HK-2 (cell line): ENCODE data around the gene CD300E.
"Not testable (repeated sequence)": the region's sequence is repeated elsewhere in the genome, so short reads cannot be mapped to it uniquely, and the experiment has no call there.

Experiments
- DNase-seq: peaks from one replicate; pipeline ENCODE4 v3.0.0-alpha.2; 2018; ENCODE audit not compliant: unreplicated experiment

CD300E gene, protein sequence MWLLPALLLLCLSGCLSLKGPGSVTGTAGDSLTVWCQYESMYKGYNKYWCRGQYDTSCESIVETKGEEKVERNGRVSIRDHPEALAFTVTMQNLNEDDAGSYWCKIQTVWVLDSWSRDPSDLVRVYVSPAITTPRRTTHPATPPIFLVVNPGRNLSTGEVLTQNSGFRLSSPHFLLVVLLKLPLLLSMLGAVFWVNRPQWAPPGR

DNA sequence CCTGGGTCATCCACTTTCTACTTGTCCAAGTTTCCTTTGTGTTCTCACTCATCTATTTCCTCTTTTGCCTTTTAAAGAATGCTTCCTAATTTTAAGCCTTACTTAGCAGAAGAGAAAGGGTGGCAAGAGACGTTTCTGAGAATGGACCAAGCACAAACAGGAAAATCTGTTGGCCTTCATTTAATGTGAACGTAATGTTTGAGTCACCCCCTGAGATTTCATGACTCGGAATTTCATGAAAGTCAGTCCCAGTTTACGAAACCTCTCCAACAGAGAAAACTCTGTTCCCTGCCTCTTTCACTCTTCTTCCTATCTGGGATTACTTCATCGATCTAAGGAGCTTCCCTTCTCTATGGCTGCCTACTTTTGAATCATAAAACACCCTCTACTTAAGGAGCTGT is at the start of gene CD300E:
CD300E (minus strand) TSS at position 46 of the 401 bp plus-strand sequence. CDS start 117 bp downstream, outside the sequence.
- no peak for DNase-seq

DNA sequence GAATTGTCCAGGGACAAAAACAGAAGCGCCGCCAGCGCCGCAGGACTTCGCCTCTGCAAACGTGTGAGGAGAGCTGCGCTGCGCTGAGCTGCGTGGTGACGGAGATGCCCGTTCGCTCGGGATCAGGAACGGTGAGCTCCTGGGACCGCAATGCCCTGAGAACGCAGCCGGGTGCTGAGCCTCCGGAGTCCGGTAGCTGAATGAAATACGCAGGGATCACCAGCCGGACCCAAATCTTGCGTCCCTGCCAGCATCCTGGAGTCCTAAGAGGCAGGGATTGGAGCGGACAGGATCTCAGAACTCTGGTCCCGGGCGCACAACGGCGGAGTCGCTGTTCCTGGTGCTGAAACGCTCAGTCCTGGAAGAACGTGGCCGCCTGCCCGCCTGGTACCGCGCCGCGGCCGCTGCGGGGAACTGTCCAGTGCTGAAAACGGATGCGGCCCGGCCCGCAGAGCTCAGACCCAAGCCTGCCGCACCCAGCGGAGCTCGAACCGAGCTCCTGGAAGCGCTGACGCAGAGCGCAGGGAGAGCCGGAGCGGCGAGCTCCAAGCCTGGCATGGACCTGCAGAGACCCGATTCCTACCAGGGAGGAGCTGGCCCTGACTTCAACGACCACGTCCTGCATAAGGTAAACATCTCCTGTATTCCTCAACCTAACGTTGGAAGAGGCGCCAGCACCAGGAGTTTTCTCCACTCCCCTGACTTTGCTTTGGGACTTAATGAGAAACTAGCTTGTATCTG is 47.7 kb upstream of the CD300E start:
- peak; percentile 45 for DNase-seq

DNA sequence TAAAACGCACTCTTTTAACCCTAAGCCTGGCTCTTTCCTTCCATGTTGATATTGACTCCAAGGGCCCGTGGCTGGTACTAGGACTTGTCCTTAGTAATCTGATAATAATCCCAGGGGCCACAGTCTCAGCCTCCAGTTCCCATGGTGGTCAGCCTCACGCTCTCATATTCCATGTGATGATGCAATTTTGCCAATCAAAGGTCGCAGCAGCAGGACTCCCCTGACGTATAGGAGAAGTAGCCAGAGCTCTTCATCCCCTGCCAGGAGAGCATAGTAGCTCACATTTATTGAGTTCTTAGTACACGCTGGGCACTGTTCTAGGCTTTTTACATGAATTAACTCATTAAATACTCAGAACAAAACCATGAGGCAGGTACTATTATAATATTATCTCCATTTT is 46.8 kb upstream of the CD300E start:
- no peak for DNase-seq

DNA sequence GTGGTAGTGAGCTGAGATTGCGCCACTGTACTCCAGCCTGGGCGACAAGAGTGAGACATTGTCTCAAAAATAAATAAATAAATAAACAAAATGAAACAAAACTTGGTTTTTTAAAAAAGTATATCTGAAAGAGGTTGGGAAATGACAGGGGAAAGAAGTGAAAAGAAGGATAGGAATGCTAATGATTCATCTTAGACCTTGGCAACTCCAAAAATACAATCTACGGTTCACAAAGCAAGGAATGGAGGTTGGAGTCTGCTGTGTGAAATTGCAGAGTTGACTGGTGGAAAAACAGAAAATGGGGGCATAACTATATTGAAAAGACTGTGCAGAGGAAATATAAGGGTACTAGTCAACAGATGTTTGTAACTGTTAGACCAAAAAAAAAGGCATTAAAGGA is 40.0 kb upstream of the CD300E start:
- DNase-seq, result no peak

- peak; percentile 14 for DNase-seq
These were observed 36.4 kb upstream of the CD300E start for GRCh38 chr17:74659889-74660288.

DNA sequence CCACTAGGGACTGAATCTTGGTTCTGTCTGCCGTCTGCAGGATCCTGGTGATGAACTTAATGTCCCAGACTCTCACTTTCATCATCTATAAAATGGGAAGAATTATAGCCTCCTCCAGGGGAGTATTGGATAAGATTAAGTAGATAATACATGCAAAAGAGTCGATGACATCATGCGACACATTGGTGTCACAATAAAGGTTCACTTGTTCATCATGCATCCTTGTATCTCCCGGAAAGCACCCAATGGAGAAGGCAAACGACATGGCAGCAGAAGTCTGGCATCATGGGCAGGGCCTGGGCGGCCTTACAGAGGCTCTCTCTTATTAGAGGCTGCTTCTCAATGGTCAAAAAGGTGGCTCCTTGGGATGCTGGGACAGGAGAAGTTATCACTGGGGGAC is 35.1 kb upstream of the CD300E start:
- DNase-seq, result no peak

DNA sequence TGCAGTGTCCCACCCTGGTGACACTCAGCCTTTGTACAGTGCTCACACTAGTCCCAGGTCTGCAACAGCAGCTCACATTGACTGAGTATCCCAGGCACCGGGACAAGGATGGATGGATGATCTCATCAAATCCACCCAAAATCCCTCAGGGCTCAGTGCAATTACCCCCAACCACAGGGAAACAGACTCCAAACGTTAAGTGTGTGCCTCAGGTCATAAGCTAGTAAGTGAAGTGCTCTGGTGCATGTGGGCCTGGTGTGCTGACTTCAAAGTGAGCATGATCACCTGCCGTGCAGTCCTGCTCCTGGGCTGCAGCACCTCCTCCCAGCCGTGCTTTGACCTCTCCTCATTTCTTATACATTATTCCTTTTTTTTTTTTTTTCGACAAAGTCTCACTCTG is 31.2 kb upstream of the CD300E start:
- no peak for DNase-seq

- no peak for DNase-seq
These were observed 28.5 kb upstream of the CD300E start for GRCh38 chr17:74652020-74652419.

DNA sequence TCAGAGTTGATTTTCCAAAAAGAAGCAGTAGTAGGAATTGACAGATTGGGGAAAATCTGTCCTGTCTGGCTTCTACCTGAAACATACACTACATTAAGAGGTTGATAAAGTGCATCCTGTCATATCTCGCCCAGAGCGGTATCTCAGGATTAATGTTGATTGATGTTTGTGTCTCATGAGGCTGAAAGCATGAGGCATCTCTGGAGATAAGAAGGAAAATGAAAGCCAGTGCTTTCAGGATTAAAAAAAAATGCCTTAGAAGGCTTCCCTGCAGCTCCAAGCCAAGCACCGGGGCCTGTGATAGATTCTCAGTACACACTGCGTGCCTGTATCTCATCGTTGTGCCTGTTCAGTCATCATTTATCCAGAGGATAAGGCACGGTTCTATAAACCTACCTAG is 26.4 kb upstream of the CD300E start:
- DNase-seq, result no peak

DNA sequence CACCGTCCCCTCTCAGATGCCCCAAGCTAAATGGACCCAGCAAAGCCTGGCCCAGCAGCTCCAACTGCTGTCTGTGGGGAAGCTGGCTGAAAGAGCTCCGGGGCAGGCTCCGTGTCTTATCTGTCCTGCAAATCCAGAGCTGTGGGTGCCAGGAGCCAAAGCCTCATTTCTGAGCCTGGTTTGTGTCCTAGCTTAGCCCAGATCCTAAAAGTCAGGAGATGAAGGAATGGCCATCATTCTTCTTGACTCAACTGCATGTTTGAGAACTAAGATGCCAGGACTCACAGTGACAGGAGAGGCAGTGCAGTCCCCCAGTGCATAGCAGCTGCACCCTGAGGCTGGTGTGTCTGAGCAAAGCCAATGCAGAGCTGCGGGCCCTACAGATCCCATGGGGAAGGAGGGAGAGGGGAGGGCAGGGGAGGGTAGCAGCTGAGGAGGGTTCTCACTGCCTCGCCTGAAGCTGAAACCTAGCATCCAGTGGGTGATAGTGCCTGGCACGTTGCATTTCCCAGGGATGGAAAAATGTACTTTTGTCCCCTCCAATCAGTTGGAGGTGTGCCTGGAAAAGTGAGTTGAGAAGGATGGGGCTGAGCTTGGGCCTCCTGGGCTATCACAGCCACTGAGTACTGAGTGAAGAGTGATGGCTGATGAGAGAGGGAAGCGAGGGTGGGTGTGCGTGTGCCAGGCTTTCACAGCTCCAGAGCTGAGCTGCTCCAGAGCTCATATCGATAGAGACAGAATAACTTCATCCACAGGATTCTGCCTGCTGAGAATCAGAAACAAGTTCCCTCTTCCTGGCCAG is 24.5 kb upstream of the CD300E start:
- DNase-seq, result no peak

DNA sequence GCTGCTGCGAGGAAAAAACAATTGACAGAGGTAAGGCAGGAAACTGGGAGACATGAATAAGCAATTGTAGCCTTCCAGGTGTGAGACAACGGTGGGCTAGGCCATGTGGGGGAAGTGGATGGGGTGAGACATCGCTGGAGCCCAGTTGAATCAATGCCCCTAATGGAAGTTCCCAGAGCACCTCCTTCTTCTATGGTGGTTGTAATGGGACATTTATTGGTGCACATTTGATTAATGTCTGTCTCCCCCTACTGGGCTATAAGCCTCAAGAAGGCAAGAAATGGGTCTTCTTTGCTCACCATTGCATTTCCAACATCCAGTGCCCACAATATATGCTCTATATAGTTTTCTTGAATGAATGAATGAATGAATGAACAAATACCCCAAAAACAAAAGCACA is 22.7 kb upstream of the CD300E start:
- DNase-seq, result no peak

- no peak for DNase-seq
These were observed 21.5 kb upstream of the CD300E start for GRCh38 chr17:74645010-74645409.

DNA sequence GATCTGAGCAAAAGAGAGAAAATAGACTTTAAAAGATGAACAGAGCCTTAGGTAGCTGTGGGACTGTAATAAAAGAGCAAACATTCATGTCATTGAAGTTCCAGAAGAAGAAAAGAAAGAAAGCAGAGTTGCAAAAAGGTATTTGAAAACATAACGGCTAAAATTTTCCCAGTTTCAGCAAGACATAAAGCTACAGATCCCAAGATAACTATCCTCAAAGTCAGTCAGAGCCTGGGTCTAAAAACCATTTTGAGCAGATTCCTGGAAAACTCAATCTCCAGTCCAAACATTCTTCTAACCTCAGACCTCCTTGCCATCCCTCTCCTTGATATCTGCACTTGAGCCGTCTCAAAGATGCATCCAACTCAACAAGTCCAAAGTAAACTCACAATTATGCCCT is 20.9 kb upstream of the CD300E start:
- no peak for DNase-seq

DNA sequence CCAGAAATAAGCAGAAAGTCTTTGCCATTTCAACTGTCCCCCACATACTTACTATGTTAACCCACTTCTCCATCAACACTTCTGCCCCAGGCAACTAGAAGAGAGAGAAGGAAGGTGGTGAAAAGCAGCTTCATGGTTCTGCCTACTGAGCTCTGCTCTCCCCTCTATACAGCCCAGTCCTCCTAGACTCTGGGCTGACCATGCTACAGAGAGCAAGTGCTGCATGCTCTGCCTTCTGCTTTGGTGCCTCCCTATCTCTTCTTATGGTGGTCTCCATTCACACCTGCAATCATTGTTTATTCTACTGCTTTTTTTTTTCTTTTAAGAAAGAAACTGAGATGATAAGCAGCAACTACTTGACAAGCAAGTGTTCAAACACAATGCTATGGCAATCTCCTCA is 20.3 kb upstream of the CD300E start:
- no peak for DNase-seq

GRCh38 chr17:74642995-74643394 is 19.5 kb upstream of the CD300E start:
- DNase-seq, result no peak

GRCh38 chr17:74642556-74642955 is 19.0 kb upstream of the CD300E start:
- DNase-seq, result no peak

DNA sequence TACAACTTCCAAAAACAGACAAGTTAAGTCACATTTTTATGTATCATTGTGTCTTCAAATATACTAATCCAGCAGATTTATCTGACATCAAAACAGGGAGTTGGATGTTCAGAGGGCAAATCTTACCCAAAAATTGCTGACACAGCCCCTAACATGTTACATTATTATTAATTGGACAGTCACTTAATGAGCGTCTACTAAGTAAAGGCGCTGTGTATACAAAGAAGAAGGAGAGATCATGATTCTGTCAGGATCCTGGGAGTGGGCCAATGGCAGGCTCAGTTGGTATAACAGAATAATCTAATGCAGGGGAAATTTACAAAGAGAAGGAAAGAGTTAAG is 18.4 kb upstream of the CD300E start:
- DNase-seq, result no peak

- no peak for DNase-seq
These were observed 17.9 kb upstream of the CD300E start for GRCh38 chr17:74641224-74641957.

- no peak for DNase-seq
These were observed 16.2 kb upstream of the CD300E start for GRCh38 chr17:74639704-74640151.

GRCh38 chr17:74637926-74638325 is 14.4 kb upstream of the CD300E start:
- no peak for DNase-seq

DNA sequence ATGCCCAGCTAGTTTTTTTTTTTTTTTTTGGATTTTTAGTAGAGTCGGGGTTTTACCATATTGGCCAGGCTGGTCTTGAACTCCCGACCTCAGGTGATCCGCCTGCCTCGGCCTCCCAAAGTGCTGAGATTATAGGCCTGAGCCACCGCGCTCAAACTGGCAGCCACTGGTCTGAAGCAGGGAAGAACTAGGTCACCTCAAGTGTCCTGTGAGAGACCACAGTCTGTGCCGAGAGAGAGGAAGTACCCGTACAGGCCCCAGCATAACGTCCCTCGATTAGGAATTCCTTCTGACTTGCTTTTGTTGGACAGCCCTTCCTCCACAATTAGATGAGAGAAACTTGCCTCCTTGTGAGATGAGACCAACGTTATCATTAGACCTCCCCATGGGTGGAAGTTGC is 13.7 kb upstream of the CD300E start:
- no peak for DNase-seq

GRCh38 chr17:74636541-74637085 is 13.1 kb upstream of the CD300E start:
- DNase-seq, result not testable (repeated sequence)
